ENCODE results near the gene PRKCZ. TPM values are rescaled to one million over a fixed set of nuclear protein-coding genes. Genes with fewer than 3 reads are reported as not detected.

The PRKCZ gene
- 20.8 TPM for total RNA-seq
- long read RNA-seq, transcript PRKCZ-201 (18 exons, 2,326 nt), result major isoform, 52 of 64 reads
- long read RNA-seq, partial matches to known transcripts, result 6 of 64 reads
- long read RNA-seq, other reads (novel, unspliced or antisense), result 5 of 64 reads

GRCh38 chr1:2049718-2050431 lies at the start of gene PRKCZ:
Gene PRKCZ (plus strand): TSS chr1:2050411. CDS start chr1:2050631, 220 bp downstream.
- ATAC-seq, result peak; percentile 93
- peak; percentile 93 for DNase-seq
- intact Hi-C loops (cut with micrococcal nuclease), result loop anchor here (10.0 kb wide), 1 partner anchor 85 kb away; no protein-coding TSS in a partner anchor

- ATAC-seq (no peak), DNase-seq (no peak)
- intact Hi-C loops (cut with micrococcal nuclease), result no loop called here
These were observed 49.8 kb upstream of the PRKCZ start for GRCh38 chr1:2000432-2000831.

GRCh38 chr1:2000850-2001249 lies 49.4 kb upstream of the PRKCZ start:
- no peak for ATAC-seq
- intact Hi-C loops (cut with micrococcal nuclease), result no loop called here
- DNase-seq, result no peak

GRCh38 chr1:2001773-2002411 lies 48.3 kb upstream of the PRKCZ start:
- no peak for DNase-seq
- intact Hi-C loops (cut with micrococcal nuclease), result no loop called here
- ATAC-seq, result no peak

GRCh38 chr1:2003541-2004131 lies 46.6 kb upstream of the PRKCZ start, which contains the start of gene CFAP74:
Gene CFAP74 (minus strand): TSS chr1:2003786. CDS start chr1:1990956, 12,830 bp downstream.
- intact Hi-C loops (cut with micrococcal nuclease), result no loop called here
- ATAC-seq (peak; percentile 45), DNase-seq (peak; percentile 46)

- ATAC-seq, result no peak
- no peak for DNase-seq
- intact Hi-C loops (cut with micrococcal nuclease), result no loop called here
These were observed 45.4 kb upstream of the PRKCZ start for GRCh38 chr1:2004856-2005255.

GRCh38 chr1:2009101-2010053 lies 40.8 kb upstream of the PRKCZ start:
- intact Hi-C loops (cut with micrococcal nuclease), result no loop called here
- no peak for ATAC-seq
- no peak for DNase-seq

- ATAC-seq (no peak), DNase-seq (no peak)
- intact Hi-C loops (cut with micrococcal nuclease), result no loop called here
These were observed 36.0 kb upstream of the PRKCZ start for GRCh38 chr1:2014181-2014580.

GRCh38 chr1:2014741-2015735 lies 35.2 kb upstream of the PRKCZ start:
- ATAC-seq (no peak), DNase-seq (no peak)
- intact Hi-C loops (cut with micrococcal nuclease), result no loop called here

GRCh38 chr1:2016123-2016522 lies 34.1 kb upstream of the PRKCZ start:
- DNase-seq, result no peak
- ATAC-seq, result no peak
- intact Hi-C loops (cut with micrococcal nuclease), result no loop called here

- DNase-seq (no peak), ATAC-seq (no peak)
- intact Hi-C loops (cut with micrococcal nuclease), result no loop called here
These were observed 31.7 kb upstream of the PRKCZ start for GRCh38 chr1:2018217-2019171.

- intact Hi-C loops (cut with micrococcal nuclease), result no loop called here
- no peak for ATAC-seq
These were observed 31.1 kb upstream of the PRKCZ start, which contains the start of gene GABRD for GRCh38 chr1:2019172-2019543. Gene GABRD (plus strand): TSS chr1:2019345. CDS start chr1:2019424, 79 bp downstream.

GRCh38 chr1:2019571-2020309 lies 30.5 kb upstream of the PRKCZ start:
- intact Hi-C loops (cut with micrococcal nuclease), result no loop called here
- ATAC-seq, result peak; percentile 29
- DNase-seq, result no peak

More at GRCh38 chr1:2019172-2019543, 31.1 kb upstream of the PRKCZ start, which contains the start of gene GABRD:
- DNase-seq, result no peak

GRCh38 chr1:2020310-2020655 lies 29.9 kb upstream of the PRKCZ start:
- DNase-seq, result no peak
- ATAC-seq, result no peak
- intact Hi-C loops (cut with micrococcal nuclease), result no loop called here

GRCh38 chr1:2021550-2021949 lies 28.7 kb upstream of the PRKCZ start:
- intact Hi-C loops (cut with micrococcal nuclease), result no loop called here
- ATAC-seq (no peak), DNase-seq (no peak)
